SK-N-SH treated with all-trans-retinoic acid at 6 μM for 48 hours (cell line): Measurements from ENCODE around the gene ASB4.
"Not testable (repeated sequence)": the region's sequence is repeated elsewhere in the genome, so short reads cannot be mapped to it uniquely, and the experiment has no call there.

Source experiments
- ATAC-seq: fragments of 200-7000 bp; cut with Tn5 transposase; 3 replicates; pipeline ENCODE4 v1.9.1; 2020; ENCODE audit warnings: mild to moderate bottlenecking, moderate library complexity
- ARNTL ChIP-seq: fragments of 450-650 bp; formaldehyde crosslinking; IDR thresholded peaks from 2 replicates; pipeline ENCODE4 v1.5.0; 2020; ENCODE audit warnings: low read depth, mild to moderate bottlenecking, moderate library complexity, borderline replicate concordance
- BACH2 ChIP-seq: fragments of 250-450 bp; sonication (Bioruptor Pico); IDR thresholded peaks from 2 replicates; pipeline ENCODE4 v1.9.0; 2021; ENCODE audit warnings: mild to moderate bottlenecking, borderline replicate concordance
- CSDC2 ChIP-seq: fragments of 250-450 bp; sonication (Bioruptor Pico); IDR thresholded peaks from 2 replicates; pipeline ENCODE4 v1.5.0; 2020; ENCODE audit warnings: mild to moderate bottlenecking, moderate library complexity
- ESRRG ChIP-seq: fragments of 250-450 bp; sonication (Bioruptor Pico); IDR thresholded peaks from 2 replicates; pipeline ENCODE4 v1.6.1; 2021; ENCODE audit warnings: mild to moderate bottlenecking
- GLIS3 ChIP-seq: fragments of 250-450 bp; sonication (Bioruptor Pico); IDR thresholded peaks from 2 replicates; pipeline ENCODE4 v1.5.0; 2020; ENCODE audit warnings: mild to moderate bottlenecking, moderate library complexity
- ISL1 ChIP-seq: fragments of 250-450 bp; sonication (Bioruptor Pico); IDR thresholded peaks from 2 replicates; pipeline ENCODE4 v2.1.2; 2022; ENCODE audit warnings: mild to moderate bottlenecking, moderate library complexity
- OSR1 ChIP-seq: fragments of 250-450 bp; sonication (Bioruptor Pico); IDR thresholded peaks from 2 replicates; pipeline ENCODE4 v1.8.0; 2022; ENCODE audit warnings: moderate library complexity, mild to moderate bottlenecking, inconsistent platforms
- PPARA ChIP-seq: fragments of 250-450 bp; sonication (Bioruptor Pico); IDR thresholded peaks from 2 replicates; pipeline ENCODE4 v1.5.0; 2020; ENCODE audit warnings: mild to moderate bottlenecking, borderline replicate concordance
- RARB ChIP-seq: fragments of 250-450 bp; sonication (Bioruptor Pico); IDR thresholded peaks from 2 replicates; pipeline ENCODE4 v1.8.0; 2021; ENCODE audit warnings: mild to moderate bottlenecking, moderate library complexity
- SNAI2 ChIP-seq: fragments of 250-450 bp; sonication (Bioruptor Pico); IDR thresholded peaks from 2 replicates; pipeline ENCODE4 v1.5.0; 2020; ENCODE audit warnings: mild to moderate bottlenecking, moderate library complexity
- TCF4 ChIP-seq: fragments of 250-450 bp; sonication (Bioruptor Pico); IDR thresholded peaks from 2 replicates; pipeline ENCODE4 v1.8.0; 2021; ENCODE audit warnings: mild to moderate bottlenecking, moderate library complexity, borderline replicate concordance
- TOX ChIP-seq: fragments of 250-450 bp; sonication (Bioruptor Pico); IDR thresholded peaks from 2 replicates; pipeline ENCODE4 v1.8.0; 2021; ENCODE audit warnings: mild to moderate bottlenecking, moderate library complexity, borderline replicate concordance
- ZC3H10 ChIP-seq: fragments of 250-450 bp; sonication (Bioruptor Pico); IDR thresholded peaks from 2 replicates; pipeline ENCODE4 v1.5.1; 2021; ENCODE audit warnings: mild to moderate bottlenecking, moderate library complexity
- ZFP3 ChIP-seq: fragments of 250-450 bp; sonication (Bioruptor Pico); IDR thresholded peaks from 2 replicates; pipeline ENCODE4 v1.5.0; 2020; ENCODE audit warnings: mild to moderate bottlenecking, moderate library complexity
- ZFP30 ChIP-seq: fragments of 450-650 bp; formaldehyde crosslinking; IDR thresholded peaks from 2 replicates; pipeline ENCODE4 v1.5.0; 2022; ENCODE audit warnings: mild to moderate bottlenecking, moderate library complexity
- ZNF565 ChIP-seq: fragments of 450-650 bp; formaldehyde crosslinking; conservative IDR thresholded peaks from 2 replicates; pipeline ENCODE4 v1.5.0; 2020; ENCODE audit warnings: low read depth, mild to moderate bottlenecking, moderate library complexity
- ZNF70 ChIP-seq: fragments of 450-650 bp; formaldehyde crosslinking; IDR thresholded peaks from 2 replicates; pipeline ENCODE4 v1.5.0; 2020; ENCODE audit warnings: mild to moderate bottlenecking, moderate library complexity
- ZNF8 ChIP-seq: fragments of 450-650 bp; formaldehyde crosslinking; IDR thresholded peaks from 2 replicates; pipeline ENCODE4 v1.5.0; 2020; ENCODE audit warnings: mild to moderate bottlenecking, moderate library complexity
- TF ChIP-seq, protein P1 (sequence below): fragments of 250-450 bp; sonication (Bioruptor Pico); IDR thresholded peaks from 2 replicates; pipeline ENCODE4 v1.8.0; 2020; ENCODE audit warnings: mild to moderate bottlenecking, moderate library complexity, borderline replicate concordance
- TF ChIP-seq, protein P2 (sequence below): fragments of 250-450 bp; sonication (Bioruptor Pico); IDR thresholded peaks from 2 replicates; pipeline ENCODE4 v1.5.1; 2020; ENCODE audit warnings: low read depth, mild to moderate bottlenecking, moderate library complexity
- TF ChIP-seq, protein P3 (sequence below): fragments of 250-450 bp; sonication (Bioruptor Pico); IDR thresholded peaks from 2 replicates; pipeline ENCODE4 v1.5.0; 2020; ENCODE audit warnings: mild to moderate bottlenecking, moderate library complexity
- TF ChIP-seq, protein P4 (sequence below): fragments of 250-450 bp; sonication (Bioruptor Pico); IDR thresholded peaks from 2 replicates; pipeline ENCODE4 v1.5.1; 2021; ENCODE audit warnings: mild to moderate bottlenecking, moderate library complexity

ASB4 gene

DNA sequence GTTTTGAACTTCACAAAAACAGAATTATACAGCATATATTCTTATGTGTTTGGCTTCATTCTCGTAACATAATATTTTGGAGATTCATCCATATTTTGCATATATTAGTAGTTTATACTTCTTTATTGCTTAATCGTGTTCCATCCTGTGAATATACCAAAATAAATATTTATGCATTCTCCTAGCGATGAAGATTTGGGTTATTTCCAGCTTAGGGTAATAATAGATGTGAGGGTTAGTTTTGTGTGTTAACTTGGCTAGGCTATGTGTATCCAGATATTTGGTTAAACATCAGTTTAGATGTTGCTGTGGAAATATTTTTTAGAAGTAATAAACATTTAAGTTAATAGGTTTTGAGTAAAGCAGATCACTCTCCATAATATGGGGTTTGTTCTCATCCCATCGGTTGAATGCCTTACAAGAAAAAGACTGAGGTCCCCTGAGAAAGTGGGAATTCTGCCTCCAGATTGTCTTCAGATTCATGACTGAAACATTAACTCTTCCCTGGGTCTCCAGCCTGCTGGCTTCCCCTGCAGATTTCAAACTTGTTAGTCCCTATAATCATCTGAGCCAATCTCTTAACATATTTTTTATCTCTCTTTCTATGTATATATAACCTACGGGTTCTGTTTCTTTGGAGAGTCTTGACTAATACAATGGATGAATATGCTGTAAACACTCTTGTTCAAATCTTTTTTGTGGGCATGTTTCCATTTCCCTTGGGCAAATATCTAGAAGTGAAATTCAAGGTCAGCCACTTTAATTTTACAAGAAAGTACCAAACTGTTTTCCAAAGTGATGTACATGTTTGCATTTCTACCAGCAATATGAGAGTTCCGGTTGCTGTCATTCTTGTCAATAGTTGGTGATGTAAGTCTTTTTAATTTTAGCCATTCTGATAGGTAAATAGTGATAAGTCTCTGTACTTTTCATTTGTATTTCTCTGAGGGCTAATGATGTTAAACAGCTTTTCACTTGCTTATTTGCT, 61.9 kb downstream of the ASB4 start:
- TF ChIP-seq TCF4 (no peak), TOX (CRISPR knock-in tag) (no peak), ZC3H10 (CRISPR knock-in tag) (no peak), ESRRG (CRISPR knock-in tag) (no peak), BACH2 (CRISPR knock-in tag) (no peak), ZFP3 (CRISPR knock-in tag) (no peak), ZNF70 (CRISPR knock-in tag) (no peak), ZFP30 (CRISPR knock-in tag) (no peak), CSDC2 (CRISPR knock-in tag) (no peak), PPARA (CRISPR knock-in tag) (no peak), ZNF8 (CRISPR knock-in tag) (no peak), ZNF565 (no peak), GLIS3 (CRISPR knock-in tag) (no peak), OSR1 (CRISPR knock-in tag) (no peak), RARB (CRISPR knock-in tag) (no peak)
- TF ChIP-seq, protein P1, sequence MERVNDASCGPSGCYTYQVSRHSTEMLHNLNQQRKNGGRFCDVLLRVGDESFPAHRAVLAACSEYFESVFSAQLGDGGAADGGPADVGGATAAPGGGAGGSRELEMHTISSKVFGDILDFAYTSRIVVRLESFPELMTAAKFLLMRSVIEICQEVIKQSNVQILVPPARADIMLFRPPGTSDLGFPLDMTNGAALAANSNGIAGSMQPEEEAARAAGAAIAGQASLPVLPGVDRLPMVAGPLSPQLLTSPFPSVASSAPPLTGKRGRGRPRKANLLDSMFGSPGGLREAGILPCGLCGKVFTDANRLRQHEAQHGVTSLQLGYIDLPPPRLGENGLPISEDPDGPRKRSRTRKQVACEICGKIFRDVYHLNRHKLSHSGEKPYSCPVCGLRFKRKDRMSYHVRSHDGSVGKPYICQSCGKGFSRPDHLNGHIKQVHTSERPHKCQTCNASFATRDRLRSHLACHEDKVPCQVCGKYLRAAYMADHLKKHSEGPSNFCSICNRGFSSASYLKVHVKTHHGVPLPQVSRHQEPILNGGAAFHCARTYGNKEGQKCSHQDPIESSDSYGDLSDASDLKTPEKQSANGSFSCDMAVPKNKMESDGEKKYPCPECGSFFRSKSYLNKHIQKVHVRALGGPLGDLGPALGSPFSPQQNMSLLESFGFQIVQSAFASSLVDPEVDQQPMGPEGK (CRISPR knock-in tag) = no peak
- TF ChIP-seq, protein P2, sequence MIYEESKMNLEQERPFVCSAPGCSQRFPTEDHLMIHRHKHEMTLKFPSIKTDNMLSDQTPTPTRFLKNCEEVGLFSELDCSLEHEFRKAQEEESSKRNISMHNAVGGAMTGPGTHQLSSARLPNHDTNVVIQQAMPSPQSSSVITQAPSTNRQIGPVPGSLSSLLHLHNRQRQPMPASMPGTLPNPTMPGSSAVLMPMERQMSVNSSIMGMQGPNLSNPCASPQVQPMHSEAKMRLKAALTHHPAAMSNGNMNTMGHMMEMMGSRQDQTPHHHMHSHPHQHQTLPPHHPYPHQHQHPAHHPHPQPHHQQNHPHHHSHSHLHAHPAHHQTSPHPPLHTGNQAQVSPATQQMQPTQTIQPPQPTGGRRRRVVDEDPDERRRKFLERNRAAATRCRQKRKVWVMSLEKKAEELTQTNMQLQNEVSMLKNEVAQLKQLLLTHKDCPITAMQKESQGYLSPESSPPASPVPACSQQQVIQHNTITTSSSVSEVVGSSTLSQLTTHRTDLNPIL (CRISPR knock-in tag) = no peak
- TF ChIP-seq, protein P3, sequence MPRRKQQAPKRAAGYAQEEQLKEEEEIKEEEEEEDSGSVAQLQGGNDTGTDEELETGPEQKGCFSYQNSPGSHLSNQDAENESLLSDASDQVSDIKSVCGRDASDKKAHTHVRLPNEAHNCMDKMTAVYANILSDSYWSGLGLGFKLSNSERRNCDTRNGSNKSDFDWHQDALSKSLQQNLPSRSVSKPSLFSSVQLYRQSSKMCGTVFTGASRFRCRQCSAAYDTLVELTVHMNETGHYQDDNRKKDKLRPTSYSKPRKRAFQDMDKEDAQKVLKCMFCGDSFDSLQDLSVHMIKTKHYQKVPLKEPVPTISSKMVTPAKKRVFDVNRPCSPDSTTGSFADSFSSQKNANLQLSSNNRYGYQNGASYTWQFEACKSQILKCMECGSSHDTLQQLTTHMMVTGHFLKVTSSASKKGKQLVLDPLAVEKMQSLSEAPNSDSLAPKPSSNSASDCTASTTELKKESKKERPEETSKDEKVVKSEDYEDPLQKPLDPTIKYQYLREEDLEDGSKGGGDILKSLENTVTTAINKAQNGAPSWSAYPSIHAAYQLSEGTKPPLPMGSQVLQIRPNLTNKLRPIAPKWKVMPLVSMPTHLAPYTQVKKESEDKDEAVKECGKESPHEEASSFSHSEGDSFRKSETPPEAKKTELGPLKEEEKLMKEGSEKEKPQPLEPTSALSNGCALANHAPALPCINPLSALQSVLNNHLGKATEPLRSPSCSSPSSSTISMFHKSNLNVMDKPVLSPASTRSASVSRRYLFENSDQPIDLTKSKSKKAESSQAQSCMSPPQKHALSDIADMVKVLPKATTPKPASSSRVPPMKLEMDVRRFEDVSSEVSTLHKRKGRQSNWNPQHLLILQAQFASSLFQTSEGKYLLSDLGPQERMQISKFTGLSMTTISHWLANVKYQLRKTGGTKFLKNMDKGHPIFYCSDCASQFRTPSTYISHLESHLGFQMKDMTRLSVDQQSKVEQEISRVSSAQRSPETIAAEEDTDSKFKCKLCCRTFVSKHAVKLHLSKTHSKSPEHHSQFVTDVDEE (CRISPR knock-in tag) = no peak
- TF ChIP-seq, all 23 proteins: peak for 0
- no peak for ATAC-seq

DNA sequence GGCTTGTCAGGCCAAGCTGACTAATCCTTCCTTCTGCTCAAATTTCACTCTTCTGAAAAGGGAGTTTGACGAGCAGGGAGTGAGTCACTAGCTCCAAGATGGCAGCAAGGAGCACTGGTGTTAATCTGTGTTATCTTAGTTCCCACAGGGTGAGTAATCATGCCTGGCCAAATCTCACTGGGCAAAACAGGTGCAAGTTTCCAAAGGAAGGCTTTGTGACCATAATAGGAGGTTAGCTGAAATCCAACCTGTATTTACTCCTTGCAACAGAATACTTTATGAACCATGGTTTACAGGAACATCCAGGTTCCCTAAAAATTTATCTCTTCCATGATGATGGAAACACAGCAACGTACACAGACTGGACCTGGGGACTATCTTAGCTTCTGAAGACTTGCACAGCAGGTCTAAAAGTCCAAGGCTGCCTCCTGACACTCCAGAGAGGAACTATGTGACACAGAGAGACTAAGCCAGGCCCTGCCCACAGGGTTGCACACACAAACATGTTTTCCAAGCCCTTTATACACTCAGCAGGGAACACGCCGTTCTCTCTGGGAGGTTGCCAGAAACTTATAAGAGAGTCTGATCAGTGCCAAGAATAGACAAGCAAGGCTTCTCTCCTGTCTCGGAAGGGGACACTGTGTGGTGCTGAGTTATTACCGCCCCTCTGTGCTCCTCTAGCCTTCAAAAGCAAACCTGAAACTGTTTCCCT, 64.2 kb downstream of the ASB4 start:
- TF ChIP-seq OSR1 (CRISPR knock-in tag) = no peak
- no peak for TF ChIP-seq GLIS3 (CRISPR knock-in tag)
- TF ChIP-seq ZFP3 (CRISPR knock-in tag) = no peak
- no peak for TF ChIP-seq ESRRG (CRISPR knock-in tag)
- no peak for TF ChIP-seq ZFP30 (CRISPR knock-in tag)
- peak; percentile 86 for ATAC-seq

DNA sequence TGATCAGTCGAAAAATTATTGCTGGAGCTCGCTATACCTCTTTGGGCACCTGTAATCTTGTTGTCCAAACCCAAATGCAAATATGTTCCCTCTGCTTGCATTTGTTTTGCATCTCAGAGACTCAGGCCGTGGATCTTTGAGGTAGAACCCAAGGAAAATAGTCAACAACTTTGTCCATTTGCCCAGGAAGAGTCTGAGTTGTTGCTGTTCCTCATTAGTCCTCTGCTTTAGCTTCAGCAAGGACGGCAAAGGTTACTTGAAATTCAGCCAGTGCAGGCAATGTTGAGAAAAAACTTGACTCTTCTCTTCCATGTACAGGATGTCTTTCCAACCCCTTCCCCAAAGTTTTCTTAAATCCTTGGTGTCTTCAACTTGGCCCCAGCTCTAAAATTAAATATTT, 64.8 kb downstream of the ASB4 start:
- TF ChIP-seq RARB (CRISPR knock-in tag) (no peak), TOX (CRISPR knock-in tag) (no peak), BACH2 (CRISPR knock-in tag) (no peak), TCF4 (no peak), GLIS3 (CRISPR knock-in tag) (no peak), ARNTL (no peak), ZNF565 (no peak), ISL1 (CRISPR knock-in tag) (no peak), ZNF70 (CRISPR knock-in tag) (no peak), ZFP30 (CRISPR knock-in tag) (no peak), SNAI2 (CRISPR knock-in tag) (no peak), CSDC2 (CRISPR knock-in tag) (no peak), ESRRG (CRISPR knock-in tag) (no peak)
- TF ChIP-seq, protein P3 (CRISPR knock-in tag) = no peak
- TF ChIP-seq, protein P4, sequence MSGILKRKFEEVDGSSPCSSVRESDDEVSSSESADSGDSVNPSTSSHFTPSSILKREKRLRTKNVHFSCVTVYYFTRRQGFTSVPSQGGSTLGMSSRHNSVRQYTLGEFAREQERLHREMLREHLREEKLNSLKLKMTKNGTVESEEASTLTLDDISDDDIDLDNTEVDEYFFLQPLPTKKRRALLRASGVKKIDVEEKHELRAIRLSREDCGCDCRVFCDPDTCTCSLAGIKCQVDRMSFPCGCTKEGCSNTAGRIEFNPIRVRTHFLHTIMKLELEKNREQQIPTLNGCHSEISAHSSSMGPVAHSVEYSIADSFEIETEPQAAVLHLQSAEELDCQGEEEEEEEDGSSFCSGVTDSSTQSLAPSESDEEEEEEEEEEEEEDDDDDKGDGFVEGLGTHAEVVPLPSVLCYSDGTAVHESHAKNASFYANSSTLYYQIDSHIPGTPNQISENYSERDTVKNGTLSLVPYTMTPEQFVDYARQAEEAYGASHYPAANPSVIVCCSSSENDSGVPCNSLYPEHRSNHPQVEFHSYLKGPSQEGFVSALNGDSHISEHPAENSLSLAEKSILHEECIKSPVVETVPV = no peak
- ATAC-seq = no peak

DNA sequence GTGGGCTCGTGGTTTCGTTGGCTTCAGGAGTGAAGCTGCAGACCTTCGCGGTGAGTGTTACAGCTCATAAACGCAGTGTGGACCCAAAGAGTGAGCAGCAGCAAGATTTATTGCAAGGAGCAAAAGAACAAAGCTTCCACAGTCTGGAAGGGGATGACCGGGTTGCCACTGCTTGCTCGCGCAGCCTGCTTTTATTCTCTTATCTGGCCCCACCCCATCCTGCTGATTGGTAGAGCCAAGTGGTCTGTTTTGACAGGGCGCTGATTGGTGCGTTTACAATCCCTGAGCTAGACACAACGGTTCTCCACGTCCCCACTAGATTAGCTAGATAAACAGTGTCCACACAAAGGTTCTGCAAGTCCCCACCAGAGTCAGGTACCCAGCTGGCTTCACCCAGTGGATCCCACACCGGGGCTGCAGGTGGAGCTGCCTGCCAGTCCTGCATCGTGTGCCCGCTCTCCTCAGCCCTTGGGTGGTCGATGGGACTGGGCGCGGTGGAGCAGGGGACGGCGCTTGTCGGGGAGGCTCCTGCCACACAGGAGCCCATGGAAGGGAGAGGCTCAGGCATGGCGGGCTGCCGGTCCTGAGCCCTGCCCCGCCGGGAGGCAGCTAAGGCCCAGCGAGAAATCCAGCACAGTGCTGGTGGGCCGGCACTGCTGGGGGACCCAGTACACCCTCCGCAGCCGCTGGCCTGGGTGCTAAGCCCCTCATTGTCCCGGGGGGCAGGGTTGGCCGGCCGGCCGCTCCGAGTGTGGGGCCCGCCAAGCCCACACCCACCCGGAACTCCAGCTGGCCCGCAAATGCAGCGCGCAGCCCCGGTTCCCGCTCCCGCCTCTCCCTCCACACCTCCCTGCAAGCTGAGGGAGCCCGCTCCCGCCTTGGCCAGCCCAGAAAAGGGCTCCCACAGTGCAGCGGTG, 66.5 kb downstream of the ASB4 start:
- ATAC-seq = not testable (repeated sequence)
